GM21717 (cell line): Measurements from ENCODE around the gene UMODL1.

Source experiments
- ATAC-seq: cut with Tn5 transposase; IDR thresholded peaks from one replicate; pipeline ENCODE4 v1.9.1; 2021; ENCODE audit warnings: mild to moderate bottlenecking, moderate library complexity; ENCODE audit not compliant: unreplicated experiment

The UMODL1 gene

GRCh38 chr21:42095581-42095980 lies 24.5 kb downstream of the UMODL1 start:
- no peak for ATAC-seq

DNA sequence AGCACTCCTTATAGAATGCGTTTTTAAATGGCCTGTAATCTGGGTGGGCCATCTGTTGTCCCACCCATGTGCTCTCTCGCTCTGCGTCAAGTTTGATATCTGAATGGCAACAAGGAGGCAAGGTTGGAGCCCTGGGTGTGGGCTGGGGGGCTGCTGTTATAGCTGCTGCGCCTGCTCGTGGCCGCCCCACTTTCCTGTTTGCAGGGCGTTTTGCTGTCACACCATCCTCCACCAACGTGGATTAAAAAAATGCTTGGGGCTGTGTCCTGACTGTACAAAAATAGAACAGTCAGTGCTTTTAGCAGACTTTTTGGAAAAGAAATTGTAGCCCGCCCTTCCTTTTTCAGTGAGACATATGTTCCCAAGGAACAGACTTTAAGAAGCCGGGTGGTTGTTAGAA lies 25.4 kb downstream of the UMODL1 start:
- ATAC-seq: no peak

GRCh38 chr21:42097274-42097673 lies 26.2 kb downstream of the UMODL1 start:
- ATAC-seq: no peak

DNA sequence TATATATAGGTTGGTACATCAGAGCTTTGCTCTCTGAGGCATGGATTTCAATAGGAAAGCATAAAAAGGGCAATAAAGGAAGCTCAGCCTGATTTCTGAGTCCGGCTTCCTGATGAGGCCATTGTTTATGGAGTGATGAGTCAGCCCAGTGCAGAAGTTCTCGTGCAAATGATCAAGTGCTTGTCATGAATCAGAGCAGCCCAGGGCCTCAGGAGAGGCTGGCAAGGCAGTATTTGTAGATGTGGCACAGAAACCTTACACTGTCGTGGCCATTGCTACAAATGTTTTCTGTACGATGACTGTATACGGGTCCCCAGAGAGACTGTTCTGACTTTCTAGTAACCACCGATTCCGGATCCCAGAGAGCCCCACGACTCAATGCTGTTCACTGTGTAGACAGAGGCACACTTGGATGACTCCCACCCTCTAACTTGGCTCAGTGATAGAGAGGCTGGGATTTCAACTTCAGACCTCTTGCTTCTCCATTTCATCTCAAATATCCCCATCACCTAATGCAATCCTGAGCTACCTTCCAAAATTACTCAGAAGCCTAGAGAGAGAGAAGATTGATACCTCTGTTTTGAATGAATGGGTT lies 26.8 kb downstream of the UMODL1 start:
- no peak for ATAC-seq

DNA sequence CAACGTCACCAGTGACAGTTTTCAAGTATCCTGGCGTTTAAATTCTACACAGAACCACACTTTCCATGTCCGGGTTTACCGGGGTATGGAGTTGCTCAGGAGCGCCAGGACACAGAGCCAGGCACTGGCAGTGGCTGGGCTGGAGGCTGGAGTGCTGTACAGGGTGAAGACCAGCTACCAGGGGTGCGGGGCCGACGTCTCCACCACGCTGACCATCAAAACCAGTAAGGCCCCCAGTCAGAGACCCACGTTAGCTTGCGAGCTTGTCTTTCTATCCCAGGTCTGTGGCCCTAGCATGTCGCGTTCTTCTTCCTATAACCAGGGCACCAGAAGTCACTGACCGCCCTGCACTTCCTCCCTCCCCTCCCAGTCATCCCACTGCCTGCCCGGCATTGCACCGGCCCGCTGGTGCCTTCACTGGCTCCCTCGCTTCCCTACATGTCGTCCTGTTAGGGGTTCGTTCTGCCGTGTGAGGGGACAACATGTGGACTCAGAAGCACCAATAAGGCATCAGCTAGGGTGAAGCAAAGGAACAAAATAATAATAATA lies 27.9 kb downstream of the UMODL1 start:
- no peak for ATAC-seq

DNA sequence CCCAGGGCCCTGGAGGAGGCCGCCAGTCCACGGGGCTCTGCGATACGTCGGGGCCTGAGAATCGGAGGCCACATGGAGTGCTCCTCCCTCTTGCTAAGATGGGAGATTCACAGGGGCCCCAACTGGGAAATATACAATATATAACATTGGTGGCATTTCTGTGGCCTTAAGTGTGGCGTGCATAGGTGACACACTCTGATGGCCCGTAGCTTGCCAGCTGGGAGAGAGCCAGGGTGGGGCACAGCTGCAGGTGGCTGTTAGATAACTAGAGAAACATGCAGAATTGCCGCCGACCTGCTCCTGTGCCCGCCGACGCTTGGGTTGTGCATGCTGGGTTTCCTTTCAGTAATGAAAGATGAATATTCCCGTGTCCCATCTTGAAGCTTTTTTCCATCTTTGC lies 30.1 kb downstream of the UMODL1 start:
- no peak for ATAC-seq

- no peak for ATAC-seq
Observed at GRCh38 chr21:42102076-42102475, 31.0 kb downstream of the UMODL1 start.

GRCh38 chr21:42102526-42102925 lies 31.4 kb downstream of the UMODL1 start:
- ATAC-seq: no peak

DNA sequence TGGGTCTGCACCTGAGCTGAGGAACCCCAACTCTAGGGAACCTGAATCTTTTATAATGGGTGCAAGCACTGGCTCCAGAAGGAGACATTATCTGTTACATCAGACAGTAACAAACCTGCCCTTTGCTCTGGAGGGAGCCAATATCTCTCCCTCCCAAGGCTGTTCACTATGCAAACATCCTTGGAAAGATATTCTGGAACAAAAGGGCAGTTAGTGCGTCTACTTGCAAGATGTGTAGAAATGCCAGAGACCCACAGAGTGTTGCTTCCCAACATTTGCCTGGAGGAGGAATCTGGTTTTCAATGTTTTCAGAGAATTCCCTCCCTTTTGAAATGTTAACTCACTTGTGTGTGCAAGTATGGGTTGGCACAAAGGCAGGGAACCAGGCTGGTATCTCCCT lies 31.9 kb downstream of the UMODL1 start:
- ATAC-seq: no peak

DNA sequence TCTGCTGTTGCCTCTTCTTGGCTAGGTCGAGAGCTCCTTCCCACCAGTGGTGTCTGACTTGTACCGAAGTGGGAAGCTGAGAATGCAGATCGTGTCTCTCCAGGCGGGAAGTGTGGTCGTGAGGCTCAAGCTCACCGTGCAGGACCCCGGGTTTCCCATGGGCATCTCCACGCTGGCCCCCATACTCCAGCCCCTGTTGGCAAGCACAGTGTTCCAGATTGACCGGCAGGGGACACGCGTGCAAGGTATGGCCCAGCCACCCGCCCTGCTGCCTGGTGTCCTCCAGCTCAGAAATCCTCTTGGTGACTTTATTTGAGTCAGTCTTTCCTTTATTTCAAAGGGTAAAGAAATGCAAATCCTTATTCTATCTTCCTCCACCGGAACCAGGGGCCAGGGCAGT lies 32.7 kb downstream of the UMODL1 start:
- no peak for ATAC-seq

DNA sequence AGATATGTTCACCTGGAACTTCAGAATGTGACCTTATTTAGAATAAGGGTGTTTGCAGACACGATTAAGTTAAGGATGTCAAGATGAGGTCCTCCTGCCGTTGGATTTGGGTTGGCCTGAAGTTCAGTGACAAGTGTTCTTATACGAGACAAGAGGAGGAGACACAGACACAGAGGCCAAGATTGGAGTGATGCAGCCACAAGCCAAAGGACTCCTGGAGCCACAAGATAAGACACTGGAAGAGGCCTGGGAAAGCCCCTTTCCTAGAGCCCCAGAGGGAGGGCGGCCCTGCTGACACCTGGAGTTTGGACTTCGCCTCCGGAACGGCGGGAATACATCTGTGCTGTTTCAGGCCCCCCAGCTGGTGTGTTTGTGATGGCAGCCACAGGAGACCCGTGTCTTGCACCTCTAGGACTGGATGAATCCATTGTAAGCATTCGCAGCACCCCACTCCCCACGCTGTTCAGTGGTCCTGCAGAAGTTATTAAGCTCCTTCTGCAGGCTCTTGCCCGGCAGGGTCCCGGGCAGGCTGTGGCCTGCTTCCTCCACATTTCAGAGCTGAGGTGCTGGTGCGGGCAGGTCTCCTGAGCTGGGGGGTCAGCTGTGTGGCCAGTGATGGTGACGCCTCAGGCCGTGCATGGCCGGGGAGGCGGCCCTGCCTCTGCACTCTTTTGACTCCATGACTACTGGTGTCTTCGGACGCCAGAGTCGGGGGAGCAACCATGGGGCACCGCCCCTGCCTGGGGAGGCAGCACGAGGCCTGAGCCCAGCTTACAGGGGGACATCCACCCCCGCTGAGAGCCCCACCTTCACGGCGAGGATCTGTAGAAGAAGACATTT lies 34.6 kb downstream of the UMODL1 start:
- no peak for ATAC-seq

GRCh38 chr21:42106425-42106824 lies 35.3 kb downstream of the UMODL1 start:
- ATAC-seq: no peak

GRCh38 chr21:42107177-42107880 lies 36.2 kb downstream of the UMODL1 start:
- no peak for ATAC-seq

DNA sequence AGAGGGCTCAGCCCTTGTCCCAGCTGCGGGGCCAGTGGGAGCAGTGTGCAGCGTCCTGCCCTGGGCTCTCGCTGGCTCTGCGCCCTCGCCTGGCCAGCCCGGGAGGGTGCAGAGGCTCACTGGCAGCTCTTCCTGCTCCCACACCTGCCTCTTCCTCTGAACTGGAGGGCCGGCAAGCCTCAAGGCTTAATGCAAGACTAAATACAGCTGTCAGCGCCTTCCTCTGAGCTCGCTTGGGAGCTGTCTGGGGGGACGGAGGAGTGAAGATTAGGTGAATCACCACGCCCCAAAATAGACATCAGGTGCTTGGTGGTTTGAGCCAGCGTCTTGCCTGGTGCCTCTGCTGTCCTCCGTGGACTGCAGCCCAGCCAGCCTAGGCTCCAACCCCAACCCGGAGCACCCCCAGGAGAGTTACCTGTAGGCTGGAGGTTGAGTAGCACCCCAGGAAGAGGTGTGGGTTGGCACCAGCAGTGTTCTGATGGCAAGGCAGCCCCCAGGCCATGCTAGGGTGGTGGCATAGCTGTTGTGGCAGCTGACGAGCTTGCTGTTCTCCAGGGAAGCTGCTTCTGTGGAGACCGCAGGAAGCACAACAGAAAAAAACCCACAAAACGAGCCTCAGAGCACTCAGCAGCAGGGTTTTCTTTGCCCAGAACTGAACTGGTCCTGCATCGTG lies 36.9 kb downstream of the UMODL1 start:
- peak; percentile 58 for ATAC-seq

- ATAC-seq: no peak
Observed at GRCh38 chr21:42108554-42109340, 37.6 kb downstream of the UMODL1 start.

- no peak for ATAC-seq
Observed at GRCh38 chr21:42109473-42109872, 38.4 kb downstream of the UMODL1 start.

GRCh38 chr21:42109873-42110525 lies 38.9 kb downstream of the UMODL1 start:
- ATAC-seq: no peak

DNA sequence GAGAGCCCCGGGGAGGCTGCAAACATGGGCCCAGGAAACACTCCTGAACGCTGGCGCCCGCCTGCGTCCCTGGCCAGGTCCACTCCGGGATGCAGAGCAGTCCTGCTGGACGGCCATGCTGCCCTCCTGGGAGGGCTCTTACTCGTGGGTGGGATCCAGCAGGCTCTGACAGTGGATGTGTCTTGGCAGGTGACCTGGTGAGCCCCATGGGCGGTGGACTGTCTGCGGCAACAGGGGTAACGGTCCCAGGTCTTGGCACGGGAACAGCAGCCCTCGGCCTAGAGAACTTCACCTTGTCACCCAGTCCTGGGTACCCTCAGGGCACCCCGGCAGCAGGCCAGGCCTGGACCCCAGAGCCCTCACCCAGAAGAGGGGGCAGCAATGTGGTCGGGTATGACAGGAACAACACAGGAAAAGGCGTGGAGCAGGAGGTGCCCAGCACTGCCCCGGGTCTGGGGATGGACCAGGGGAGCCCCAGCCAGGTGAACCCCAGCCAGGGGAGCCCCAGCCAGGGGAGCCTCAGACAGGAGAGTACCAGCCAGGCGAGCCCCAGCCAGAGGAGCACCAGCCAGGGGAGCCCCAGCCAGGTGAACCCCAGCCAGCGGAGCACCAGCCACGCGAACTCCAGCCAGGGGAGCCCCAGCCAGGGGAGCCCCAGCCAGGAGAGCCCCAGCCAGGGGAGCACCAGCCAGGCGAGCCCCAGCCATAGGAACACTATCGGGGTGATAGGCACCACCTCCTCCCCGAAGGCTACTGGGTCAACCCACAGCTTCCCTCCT lies 39.8 kb downstream of the UMODL1 start:
- ATAC-seq: no peak

GRCh38 chr21:42111470-42111743 lies 40.3 kb downstream of the UMODL1 start:
- no peak for ATAC-seq
